Measurements from ENCODE around the gene TMEM208. TPM values are rescaled to one million over a fixed set of nuclear protein-coding genes. Genes with fewer than 3 reads are reported as not detected.

The TMEM208 gene
- 52.6 and 52.9 TPM in 2 replicates for total RNA-seq

- intact Hi-C loops (cut with micrococcal nuclease), result loop anchor here (1.0 to 5.0 kb wide), 13 partner anchors 9 to 1615 kb away; partner anchors contain the start of genes ACD, E2F4, FBXL8 and FHOD1
Observed at GRCh38 chr16:67226804-67227566, at the start of gene TMEM208. Gene TMEM208 (plus strand): TSS chr16:67227130. CDS start chr16:67227219, 89 bp downstream.

DNA sequence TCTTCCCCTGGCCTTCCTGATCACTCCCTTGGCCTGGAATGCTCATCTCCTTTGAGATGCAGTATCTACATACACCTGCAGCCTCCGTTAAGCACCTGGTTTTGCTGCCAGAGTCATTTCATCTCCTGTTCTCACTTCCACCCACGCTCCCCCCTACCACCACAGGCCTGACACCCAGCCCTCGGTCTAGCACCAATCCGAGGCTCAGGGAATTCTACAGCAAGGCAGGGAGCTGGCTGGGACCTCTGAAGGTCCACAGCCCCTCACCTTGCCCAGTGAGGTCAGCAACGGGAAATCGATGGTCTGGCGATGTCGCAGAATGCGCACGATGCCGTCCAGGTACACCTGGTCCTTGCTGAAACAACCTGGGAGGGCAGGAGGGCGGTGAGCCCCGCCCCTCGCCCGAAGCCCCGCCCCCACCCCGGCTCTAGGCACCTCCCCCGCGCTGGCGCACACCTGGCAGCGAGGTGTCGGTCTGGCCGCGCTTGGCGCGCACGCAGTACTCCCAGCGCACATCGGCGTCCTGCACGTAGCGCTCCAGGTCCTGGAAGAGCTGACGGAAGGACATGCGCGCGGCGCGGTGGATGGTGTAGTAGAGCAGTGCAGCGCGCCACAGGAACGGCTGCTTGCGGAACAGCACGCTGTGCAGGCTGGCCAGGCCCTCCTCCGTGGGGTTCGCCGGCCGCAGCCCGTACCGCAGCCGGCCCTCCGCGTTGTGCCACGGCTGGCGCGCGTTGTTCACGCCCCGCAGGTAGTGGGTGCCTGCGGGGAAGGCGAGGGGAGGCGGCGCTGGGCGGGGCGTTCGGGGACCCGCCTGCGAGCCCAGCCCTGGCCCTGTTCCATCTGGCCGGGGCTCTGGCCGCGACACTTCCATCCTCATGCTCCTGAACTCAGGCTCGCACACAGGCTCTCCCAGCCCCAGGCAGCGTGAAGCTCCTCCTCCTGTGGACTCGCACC lies 48.9 kb upstream of the TMEM208 start:
- intact Hi-C loops (cut with micrococcal nuclease), result loop anchor here (1.0 kb wide), 1 partner anchor 8 kb away; the partner anchor contains the start of gene NOL3

DNA sequence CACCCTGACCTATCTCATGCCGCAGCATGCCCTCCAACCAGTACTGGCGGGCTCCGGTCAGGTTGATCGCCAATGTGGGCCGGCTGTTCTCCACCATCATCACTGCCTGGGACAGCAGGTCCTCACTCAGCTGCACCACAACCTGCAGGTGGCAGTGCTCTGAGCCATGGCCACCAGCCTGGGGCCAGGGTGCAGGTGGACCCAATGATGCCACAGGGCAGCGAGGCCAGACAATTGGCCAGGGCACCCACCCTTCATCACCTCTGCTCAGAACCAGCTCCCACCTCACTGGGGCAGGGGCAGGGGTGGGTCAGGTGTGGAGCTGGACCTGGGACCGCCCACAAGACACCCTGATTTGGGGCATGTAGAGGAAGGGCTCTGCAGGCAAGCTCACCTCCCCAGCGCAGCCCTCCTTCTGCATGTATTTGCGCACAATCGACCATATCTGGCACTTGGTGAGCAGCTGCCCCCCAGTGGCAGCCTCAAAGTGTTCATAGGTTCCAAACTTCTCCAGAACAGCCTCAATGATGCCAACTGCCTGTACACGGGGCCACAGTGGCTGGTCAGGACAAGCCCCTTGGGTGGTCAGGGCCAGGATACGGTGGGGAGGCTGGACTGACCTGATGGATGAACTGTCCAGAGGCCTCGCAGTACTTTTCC lies 47.4 kb upstream of the TMEM208 start:
- intact Hi-C loops (cut with micrococcal nuclease), result loop anchor here (5.0 kb wide), 2 partner anchors 297 to 488 kb away; partner anchors contain the start of genes C16orf86, ENKD1 and PDP2

- intact Hi-C loops (cut with micrococcal nuclease), result loop anchor here (5.0 kb wide), 2 partner anchors 298 to 487 kb away; partner anchors contain the start of genes C16orf86, ENKD1 and PDP2
Observed at GRCh38 chr16:67180166-67180565, 46.8 kb upstream of the TMEM208 start.

DNA sequence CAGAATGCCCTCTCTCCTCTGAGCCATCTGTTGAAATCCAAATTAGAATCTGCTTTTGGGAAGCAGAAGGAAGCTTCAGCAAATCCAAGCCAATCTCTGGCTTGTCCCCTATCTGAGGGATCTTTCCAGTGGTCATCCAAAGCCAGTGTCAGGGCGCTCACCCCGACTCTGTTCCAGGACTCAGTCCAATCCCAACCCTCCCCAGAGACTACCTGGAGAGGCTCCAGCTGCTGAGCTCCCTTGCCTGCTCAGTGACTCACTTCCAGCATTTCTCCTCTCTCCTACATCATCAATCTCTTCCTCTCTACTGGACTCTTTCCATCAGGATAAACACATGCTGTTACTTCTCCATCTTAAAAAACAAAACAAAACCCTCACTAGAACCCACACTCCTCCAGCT lies 45.6 kb upstream of the TMEM208 start:
- intact Hi-C loops (cut with micrococcal nuclease), result loop anchor here (5.0 kb wide), 2 partner anchors 299 to 486 kb away; partner anchors contain the start of genes C16orf86, ENKD1 and PDP2

DNA sequence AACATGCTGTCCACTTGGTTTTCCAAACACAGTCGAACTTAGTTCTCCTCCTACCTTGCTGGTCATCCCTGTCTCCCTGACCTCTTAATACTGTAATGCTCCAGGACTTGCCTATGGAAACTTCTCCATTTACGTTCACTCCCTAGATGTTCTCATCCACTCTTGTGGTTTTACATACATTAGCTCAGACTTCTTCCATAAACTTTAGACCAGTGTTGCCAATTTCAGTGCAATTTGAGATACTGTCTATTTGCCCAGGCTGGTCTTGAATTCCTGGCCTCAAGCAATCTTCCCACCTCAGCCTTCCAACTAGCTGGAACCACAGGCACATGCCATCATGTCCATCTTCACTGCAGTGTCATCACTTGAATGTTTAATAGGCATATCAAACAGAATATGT lies 44.6 kb upstream of the TMEM208 start:
- intact Hi-C loops (cut with micrococcal nuclease), result loop anchor here (2.0 to 5.0 kb wide), 3 partner anchors 55 to 485 kb away; partner anchors contain the start of genes C16orf86, ENKD1 and PDP2

GRCh38 chr16:67183284-67183626 lies 43.7 kb upstream of the TMEM208 start:
- intact Hi-C loops (cut with micrococcal nuclease), result loop anchor here (1.0 to 5.0 kb wide), 14 partner anchors 9 to 484 kb away; partner anchors contain the start of genes C16orf86, CBFB, E2F4 and ENKD1

- intact Hi-C loops (cut with micrococcal nuclease), result loop anchor here (1.0 to 5.0 kb wide), 14 partner anchors 8 to 483 kb away; partner anchors contain the start of genes C16orf86, CBFB, E2F4 and ENKD1
Observed at GRCh38 chr16:67183627-67184452, 43.1 kb upstream of the TMEM208 start, which contains the start of gene MATCAP1. Gene MATCAP1 (minus strand): TSS chr16:67183963. CDS start chr16:67180610, 3,353 bp downstream.

DNA sequence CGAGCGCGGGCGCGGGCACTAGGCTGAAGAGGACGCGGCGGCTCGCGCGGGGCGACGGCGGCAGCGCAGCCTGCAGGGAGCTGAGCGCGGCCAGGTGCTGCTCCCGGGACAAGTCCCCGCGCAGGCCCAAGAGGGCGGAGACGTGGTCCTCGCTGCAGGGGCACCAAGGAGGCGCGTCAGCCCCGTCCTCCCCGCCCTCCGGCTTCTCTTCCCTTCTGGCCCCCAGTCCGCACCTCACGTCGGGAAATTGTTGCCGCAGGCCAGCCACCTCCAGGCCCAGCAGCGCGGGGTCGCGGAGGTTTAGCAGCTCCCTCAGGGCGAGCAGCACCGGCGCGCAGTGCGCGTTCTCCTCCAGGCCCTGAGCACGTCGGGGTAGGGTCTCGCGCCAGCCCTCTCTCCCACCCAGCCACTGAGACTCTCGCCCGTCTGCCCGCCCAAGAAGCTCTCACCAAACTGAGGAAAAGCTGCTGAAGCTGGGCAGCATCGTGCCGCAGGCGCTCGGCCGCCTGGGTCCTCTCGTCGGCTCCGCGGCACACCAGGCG lies 42.4 kb upstream of the TMEM208 start:
- intact Hi-C loops (cut with micrococcal nuclease), result loop anchor here (5.0 kb wide), 2 partner anchors 302 to 483 kb away; partner anchors contain the start of genes C16orf86, ENKD1 and PDP2

GRCh38 chr16:67184995-67185650 lies 41.8 kb upstream of the TMEM208 start:
- intact Hi-C loops (cut with micrococcal nuclease), result loop anchor here (1.0 to 5.0 kb wide), 4 partner anchors 208 to 482 kb away; partner anchors contain the start of genes C16orf86, ENKD1 and PDP2

DNA sequence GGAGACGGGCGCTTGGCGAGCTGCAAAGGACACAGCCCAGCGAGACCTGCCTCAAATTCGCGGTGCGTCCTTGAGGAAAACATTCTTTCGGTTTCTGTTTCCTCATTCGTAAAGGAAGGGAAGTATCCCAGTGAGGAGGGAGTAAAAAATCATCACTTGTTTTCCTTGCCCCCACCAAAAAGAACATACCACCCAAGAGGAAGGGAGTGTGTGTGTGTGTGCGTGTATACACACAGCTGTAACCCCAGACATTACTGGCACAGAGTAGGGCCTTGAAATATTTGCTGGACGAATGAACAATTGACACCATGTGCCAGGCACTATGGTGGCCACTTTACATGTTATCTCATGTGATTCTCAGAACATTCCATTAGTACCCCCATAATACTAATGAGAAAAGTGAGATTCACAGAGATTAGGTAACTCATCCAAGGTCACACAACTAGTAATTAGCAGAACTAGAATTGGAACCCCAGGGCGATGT lies 41.2 kb upstream of the TMEM208 start:
- intact Hi-C loops (cut with micrococcal nuclease), result loop anchor here (1.0 kb wide), 2 partner anchors 208 to 231 kb away; no protein-coding TSS in a partner anchor

DNA sequence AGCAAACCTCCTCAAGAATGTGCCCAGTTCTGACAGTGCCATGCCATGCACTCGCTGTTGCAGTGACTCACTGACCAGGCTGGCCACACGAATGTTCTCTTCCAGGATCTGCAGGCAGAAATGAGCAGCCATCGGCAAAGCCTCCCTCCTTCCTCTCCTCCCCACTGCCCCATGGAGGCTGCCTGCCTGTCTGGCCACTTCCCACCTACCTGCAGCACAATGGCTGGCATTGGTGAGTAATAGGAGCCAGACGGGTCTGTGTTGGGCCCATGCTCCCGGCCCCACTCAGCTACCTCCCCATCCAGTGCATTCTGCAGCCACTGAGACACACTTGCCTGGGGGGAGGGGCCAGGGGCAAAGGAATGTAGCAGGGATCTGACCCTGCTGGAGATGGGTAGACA lies 40.4 kb upstream of the TMEM208 start:
- intact Hi-C loops (cut with micrococcal nuclease), result no loop called here

DNA sequence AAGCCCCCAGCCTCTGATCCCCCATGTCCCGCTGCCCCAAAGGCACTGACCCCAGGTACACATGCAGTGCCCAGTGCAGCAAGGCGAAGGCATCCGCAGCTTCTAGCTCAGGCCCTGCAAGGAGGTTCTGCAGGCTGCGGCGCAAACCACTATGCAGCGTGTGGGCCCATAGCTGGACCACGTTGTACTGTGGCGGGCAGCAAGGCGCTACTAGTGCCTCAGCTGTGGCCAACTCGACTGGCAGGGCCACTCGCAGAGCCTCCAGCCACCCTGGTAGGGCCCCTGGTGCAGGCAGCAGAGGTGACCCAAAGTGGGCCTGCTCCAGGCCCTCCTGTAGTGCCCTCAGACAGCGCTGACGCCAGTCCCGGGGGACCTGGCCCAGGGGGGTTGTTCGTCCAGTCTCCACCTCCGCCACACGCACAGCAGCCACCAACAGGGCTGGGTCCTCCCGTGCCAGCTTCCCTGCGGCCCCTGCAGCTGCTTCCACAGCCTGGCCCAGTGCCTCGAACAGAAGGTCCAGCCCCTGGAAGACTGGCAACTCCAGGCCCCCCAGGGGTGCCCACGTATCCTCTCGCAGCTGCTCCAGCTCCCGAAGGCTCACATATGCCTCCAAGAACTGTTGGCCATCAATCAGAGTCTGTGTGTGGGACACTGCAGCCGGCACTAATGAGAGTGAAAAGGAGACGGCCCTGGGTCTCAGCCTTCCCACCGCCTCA lies 39.6 kb upstream of the TMEM208 start:
- intact Hi-C loops (cut with micrococcal nuclease), result no loop called here

DNA sequence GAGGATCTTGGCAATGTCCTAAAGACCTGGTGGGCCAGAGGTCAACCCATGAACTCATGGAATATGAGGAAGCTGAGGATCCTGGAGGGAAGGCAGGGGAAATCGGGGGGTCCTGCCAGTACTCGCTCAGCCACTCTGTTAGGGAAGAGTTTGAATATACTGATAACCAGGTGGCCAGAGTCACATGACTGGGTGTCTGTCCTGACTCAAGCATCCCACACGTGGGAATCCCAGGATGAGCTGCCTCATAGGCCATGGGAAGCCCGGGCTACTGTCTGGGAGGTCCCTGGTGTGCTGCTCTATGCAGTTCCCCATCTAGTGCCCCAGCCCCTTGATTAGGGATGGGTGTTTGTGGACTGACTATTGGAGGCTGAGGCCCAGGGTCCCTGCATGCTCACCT lies 38.6 kb upstream of the TMEM208 start:
- intact Hi-C loops (cut with micrococcal nuclease), result no loop called here

GRCh38 chr16:67188798-67189197 lies 38.1 kb upstream of the TMEM208 start:
- intact Hi-C loops (cut with micrococcal nuclease), result no loop called here

GRCh38 chr16:67190041-67190440 lies 36.9 kb upstream of the TMEM208 start, which contains the start of gene EXOC3L1:
Gene EXOC3L1 (minus strand): TSS chr16:67190136. CDS start chr16:67189676, 460 bp downstream.
- intact Hi-C loops (cut with micrococcal nuclease), result loop anchor here (5.0 kb wide), 1 partner anchor 207 kb away; no protein-coding TSS in a partner anchor
